Measurements from ENCODE around the gene COMT. TPM values are rescaled to one million over a fixed set of nuclear protein-coding genes. Genes with fewer than 3 reads are reported as not detected.

The COMT gene
- total RNA-seq, 2 donors from 2014 or later = 26.6 to 27.8 TPM

- peak; percentile 90 for TF ChIP-seq CTCF (conservative IDR thresholded peaks at IDR 0.05)
- Histone ChIP-seq H3K9me3 (ENCODE audit: control insufficient read depth, low read length) (peaks cover 5% of the 10 kb centered on the region), H3K4me3 (ENCODE audit: low read length) (no peak overlapping the region), H3K9ac (ENCODE audit: extremely low read depth, low read length, poor library complexity, severe bottlenecking) (no peak overlapping the region), H3K36me3 (ENCODE audit: control insufficient read depth, insufficient read depth, low read length) (peaks cover 14% of the 10 kb centered on the region), H3K27ac (ENCODE audit: low read depth, low read length) (no peak overlapping the region), H3K27me3 (ENCODE audit: control insufficient read depth, insufficient read depth, low read length, poor library complexity, severe bottlenecking) (no peaks in the 10 kb centered on the region), H3K4me1 (ENCODE audit: control insufficient read depth, insufficient read depth, low read length) (no peaks in the 10 kb centered on the region)
- peak; percentile 95 for DNase-seq
- peaks cover 5% of the 10 kb centered on the region for H3K4me1 Mint-ChIP-seq
- H3K27ac Mint-ChIP-seq = no peak overlapping the region
- H3K4me3 Mint-ChIP-seq = no peak overlapping the region
- H3K27me3 Mint-ChIP-seq (ENCODE audit: insufficient read depth) = no peaks in the 10 kb centered on the region
- WGBS, 2 experiments (ENCODE audit: insufficient coverage in 1 of 2, insufficient read length in 1 of 2) = 30 to 33% methylated on average over 4 to 5 of the region's 6 CpGs
- H3K36me3 Mint-ChIP-seq (ENCODE audit: low read depth) = peaks cover 13% of the 10 kb centered on the region
- H3K9me3 Mint-ChIP-seq = no peaks in the 10 kb centered on the region
Observed at GRCh38 chr22:19909350-19910179, 32.0 kb upstream of the COMT start.

- Mint-ChIP-seq H3K27ac (no peak overlapping the region), H3K4me3 (no peak overlapping the region), H3K36me3 (ENCODE audit: low read depth) (peaks cover 14% of the 10 kb centered on the region), H3K9me3 (no peaks in the 10 kb centered on the region), H3K4me1 (peaks cover 5% of the 10 kb centered on the region), H3K27me3 (ENCODE audit: insufficient read depth) (no peaks in the 10 kb centered on the region)
- H3K4me1 ChIP-seq (ENCODE audit: control insufficient read depth, insufficient read depth, low read length) = no peaks in the 10 kb centered on the region
- peaks cover 15% of the 10 kb centered on the region for H3K36me3 ChIP-seq (ENCODE audit: control insufficient read depth, insufficient read depth, low read length)
- H3K27me3 ChIP-seq (ENCODE audit: control insufficient read depth, insufficient read depth, low read length, poor library complexity, severe bottlenecking) = no peaks in the 10 kb centered on the region
- H3K9me3 ChIP-seq (ENCODE audit: control insufficient read depth, low read length) = peaks cover 5% of the 10 kb centered on the region
- DNase-seq = no peak
- H3K4me3 ChIP-seq (ENCODE audit: low read length) = no peak overlapping the region
- H3K27ac ChIP-seq (ENCODE audit: low read depth, low read length) = no peak overlapping the region
- H3K9ac ChIP-seq (ENCODE audit: extremely low read depth, low read length, poor library complexity, severe bottlenecking) = no peak overlapping the region
- WGBS, 2 experiments (ENCODE audit: insufficient coverage in 1 of 2, insufficient read length in 1 of 2) = 51 to 70% methylated on average over 2 to 4 of the region's 4 CpGs
- TF ChIP-seq CTCF (conservative IDR thresholded peaks at IDR 0.05) = no peak
Observed at GRCh38 chr22:19910180-19910744, 31.3 kb upstream of the COMT start.

- Histone ChIP-seq H3K27me3 (ENCODE audit: control insufficient read depth, insufficient read depth, low read length, poor library complexity, severe bottlenecking) (no peaks in the 10 kb centered on the region), H3K27ac (ENCODE audit: low read depth, low read length) (no peak overlapping the region), H3K36me3 (ENCODE audit: control insufficient read depth, insufficient read depth, low read length) (peaks cover 15% of the 10 kb centered on the region), H3K4me3 (ENCODE audit: low read length) (no peak overlapping the region), H3K9ac (ENCODE audit: extremely low read depth, low read length, poor library complexity, severe bottlenecking) (no peak overlapping the region), H3K4me1 (ENCODE audit: control insufficient read depth, insufficient read depth, low read length) (no peaks in the 10 kb centered on the region), H3K9me3 (ENCODE audit: control insufficient read depth, low read length) (peaks cover 5% of the 10 kb centered on the region)
- Mint-ChIP-seq H3K27me3 (ENCODE audit: insufficient read depth) (no peaks in the 10 kb centered on the region), H3K4me3 (no peak overlapping the region), H3K27ac (no peak overlapping the region), H3K9me3 (no peaks in the 10 kb centered on the region), H3K4me1 (no peaks in the 10 kb centered on the region), H3K36me3 (ENCODE audit: low read depth) (peaks cover 12% of the 10 kb centered on the region)
- DNase-seq = no peak
- 90 to 92% methylated on average over 12 of the region's 12 CpGs for WGBS, 2 experiments (ENCODE audit: insufficient coverage in 1 of 2, insufficient read length in 1 of 2)
- no peak for TF ChIP-seq CTCF (conservative IDR thresholded peaks at IDR 0.05)
Observed at GRCh38 chr22:19911540-19912270, 29.9 kb upstream of the COMT start.

Measured in endodermal cell (in vitro differentiated cells).